ENCODE results near the gene MARK2.
"Not testable (repeated sequence)": the region's sequence is repeated elsewhere in the genome, so short reads cannot be mapped to it uniquely, and the experiment has no call there.

Gene MARK2

GRCh38 chr11:63846897-63847296, 8.0 kb downstream of the MARK2 start:
- in situ Hi-C loops (cut with HindIII; ENCODE audit: low pct_ligation_motif_present, low pct_unique_long_range_greater_than_20kb, low sequenced_read_pairs): no loop called here
- DNase-seq: no peak

GRCh38 chr11:63847363-63847762, 8.5 kb downstream of the MARK2 start:
- in situ Hi-C loops (cut with HindIII; ENCODE audit: low pct_ligation_motif_present, low pct_unique_long_range_greater_than_20kb, low sequenced_read_pairs): no loop called here
- DNase-seq: no peak

GRCh38 chr11:63849691-63850090, 10.8 kb downstream of the MARK2 start:
- DNase-seq: no peak
- in situ Hi-C loops (cut with HindIII; ENCODE audit: low pct_ligation_motif_present, low pct_unique_long_range_greater_than_20kb, low sequenced_read_pairs): no loop called here

GRCh38 chr11:63850920-63851319, 12.0 kb downstream of the MARK2 start:
- DNase-seq: no peak
- in situ Hi-C loops (cut with HindIII; ENCODE audit: low pct_ligation_motif_present, low pct_unique_long_range_greater_than_20kb, low sequenced_read_pairs): no loop called here

- no peak for DNase-seq
- in situ Hi-C loops (cut with HindIII; ENCODE audit: low pct_ligation_motif_present, low pct_unique_long_range_greater_than_20kb, low sequenced_read_pairs): no loop called here
Observed at GRCh38 chr11:63851364-63851763, 12.5 kb downstream of the MARK2 start.

GRCh38 chr11:63853476-63853875, 14.6 kb downstream of the MARK2 start:
- no peak for DNase-seq
- in situ Hi-C loops (cut with HindIII; ENCODE audit: low pct_ligation_motif_present, low pct_unique_long_range_greater_than_20kb, low sequenced_read_pairs): no loop called here

GRCh38 chr11:63854696-63855095, 15.8 kb downstream of the MARK2 start:
- DNase-seq: no peak
- in situ Hi-C loops (cut with HindIII; ENCODE audit: low pct_ligation_motif_present, low pct_unique_long_range_greater_than_20kb, low sequenced_read_pairs): no loop called here

GRCh38 chr11:63855975-63856374, 17.1 kb downstream of the MARK2 start:
- in situ Hi-C loops (cut with HindIII; ENCODE audit: low pct_ligation_motif_present, low pct_unique_long_range_greater_than_20kb, low sequenced_read_pairs): no loop called here

GRCh38 chr11:63858628-63859550, 20.0 kb downstream of the MARK2 start:
- in situ Hi-C loops (cut with HindIII; ENCODE audit: low pct_ligation_motif_present, low pct_unique_long_range_greater_than_20kb, low sequenced_read_pairs): no loop called here

More at GRCh38 chr11:63855975-63856374, 17.1 kb downstream of the MARK2 start:
- no peak for DNase-seq

GRCh38 chr11:63862923-63863322, 24.0 kb downstream of the MARK2 start:
- in situ Hi-C loops (cut with HindIII; ENCODE audit: low pct_ligation_motif_present, low pct_unique_long_range_greater_than_20kb, low sequenced_read_pairs): no loop called here
- no peak for DNase-seq

More at GRCh38 chr11:63858628-63859550, 20.0 kb downstream of the MARK2 start:
- DNase-seq: no peak

- in situ Hi-C loops (cut with HindIII; ENCODE audit: low pct_ligation_motif_present, low pct_unique_long_range_greater_than_20kb, low sequenced_read_pairs); DNase-seq: not testable (repeated sequence)
Observed at GRCh38 chr11:63863620-63864019, 24.7 kb downstream of the MARK2 start.

GRCh38 chr11:63866211-63866610, 27.3 kb downstream of the MARK2 start:
- in situ Hi-C loops (cut with HindIII; ENCODE audit: low pct_ligation_motif_present, low pct_unique_long_range_greater_than_20kb, low sequenced_read_pairs): no loop called here
- no peak for DNase-seq

GRCh38 chr11:63867511-63867910, 28.6 kb downstream of the MARK2 start:
- no peak for DNase-seq
- in situ Hi-C loops (cut with HindIII; ENCODE audit: low pct_ligation_motif_present, low pct_unique_long_range_greater_than_20kb, low sequenced_read_pairs): no loop called here

GRCh38 chr11:63868399-63869064, 29.6 kb downstream of the MARK2 start:
- in situ Hi-C loops (cut with HindIII; ENCODE audit: low pct_ligation_motif_present, low pct_unique_long_range_greater_than_20kb, low sequenced_read_pairs): no loop called here
- DNase-seq: no peak

GRCh38 chr11:63869171-63869591, 30.3 kb downstream of the MARK2 start:
- in situ Hi-C loops (cut with HindIII; ENCODE audit: low pct_ligation_motif_present, low pct_unique_long_range_greater_than_20kb, low sequenced_read_pairs): no loop called here
- no peak for DNase-seq

GRCh38 chr11:63869683-63870082, 30.8 kb downstream of the MARK2 start:
- no peak for DNase-seq
- in situ Hi-C loops (cut with HindIII; ENCODE audit: low pct_ligation_motif_present, low pct_unique_long_range_greater_than_20kb, low sequenced_read_pairs): no loop called here

- in situ Hi-C loops (cut with HindIII; ENCODE audit: low pct_ligation_motif_present, low pct_unique_long_range_greater_than_20kb, low sequenced_read_pairs): no loop called here
- DNase-seq: no peak
Observed at GRCh38 chr11:63870351-63871140, 31.6 kb downstream of the MARK2 start.

- in situ Hi-C loops (cut with HindIII; ENCODE audit: low pct_ligation_motif_present, low pct_unique_long_range_greater_than_20kb, low sequenced_read_pairs): no loop called here
- DNase-seq: peak; percentile 89
Observed at GRCh38 chr11:63871962-63872799, 33.3 kb downstream of the MARK2 start.
